Fibroblast of lung (primary cell): ENCODE results near the gene UFL1. TPM values are rescaled to one million over a fixed set of nuclear protein-coding genes. Genes with fewer than 3 reads are reported as not detected.

Source experiments
- DNase-seq, 2 donors: peaks; one replicate each; pipeline versions ENCODE4 v3.0.0 to v3.0.0-alpha.2; 2010; ENCODE audit warnings: low read depth in 2 of 2
- H2AFZ ChIP-seq: 2 replicates; pipeline ENCODE4 v1.5.1; 2012; ENCODE audit warnings: low read length, control low read depth, inconsistent platforms
- H3K27ac ChIP-seq: 2 replicates; pipeline ENCODE4 v1.5.1; 2011; ENCODE audit warnings: low read length, control low read depth; ENCODE audit not compliant: insufficient read depth
- H3K27me3 ChIP-seq: 2 replicates; pipeline ENCODE4 v1.5.1; 2011; ENCODE audit warnings: mild to moderate bottlenecking, low read length; ENCODE audit not compliant: control insufficient read depth, insufficient read depth
- H3K36me3 ChIP-seq: 2 replicates; pipeline ENCODE4 v1.5.1; 2011; ENCODE audit warnings: low read length; ENCODE audit not compliant: control insufficient read depth, insufficient read depth
- H3K4me1 ChIP-seq: 2 replicates; pipeline ENCODE4 v1.5.1; 2011; ENCODE audit warnings: low read length; ENCODE audit not compliant: control insufficient read depth, insufficient read depth; ENCODE audit errors: extremely low read depth
- H3K4me2 ChIP-seq: 2 replicates; pipeline ENCODE4 v1.5.1; 2011; ENCODE audit warnings: low read length, control low read depth; ENCODE audit not compliant: insufficient read depth; ENCODE audit errors: extremely low read depth
- H3K4me3 ChIP-seq, 4 experiments: fragments of 200-600 bp in 1 of 4; sonication (generic) in 1 of 4; replicated peaks in 1 of 4; 2 replicates each; pipeline ENCODE4 v1.5.1; 2011 to 2016; ENCODE audit warnings: low read length in 4 of 4, low read depth in 3 of 4, mild to moderate bottlenecking in 3 of 4, control low read depth in 2 of 4, inconsistent platforms in 1 of 4, mixed read lengths in 1 of 4; ENCODE audit not compliant: insufficient read depth in 1 of 4; ENCODE audit errors: control extremely low read depth in 1 of 4
- H3K79me2 ChIP-seq: 2 replicates; pipeline ENCODE4 v1.5.1; 2012; ENCODE audit warnings: mild to moderate bottlenecking, low read length, inconsistent platforms; ENCODE audit not compliant: control insufficient read depth, insufficient read depth
- H3K9ac ChIP-seq: 2 replicates; pipeline ENCODE4 v1.5.1; 2011; ENCODE audit warnings: mild to moderate bottlenecking, low read length, control low read depth; ENCODE audit not compliant: insufficient read depth
- H3K9me3 ChIP-seq: 2 replicates; pipeline ENCODE4 v1.5.1; 2012; ENCODE audit warnings: low read depth, low read length; ENCODE audit not compliant: control insufficient read depth, insufficient read depth
- H4K20me1 ChIP-seq: 2 replicates; pipeline ENCODE4 v1.5.1; 2011; ENCODE audit warnings: low read length; ENCODE audit not compliant: control insufficient read depth, insufficient read depth; ENCODE audit errors: extremely low read depth
- CTCF ChIP-seq, 2 donors: IDR thresholded peaks in 1 of 2; conservative IDR thresholded peaks in 1 of 2; 1 replicate in 1 of 2; 2 replicates in 1 of 2; pipeline ENCODE4 v1.5.1; 2011 to 2012; ENCODE audit warnings: low read length in 2 of 2, control low read depth in 1 of 2, inconsistent platforms in 1 of 2, low read depth in 1 of 2, mild to moderate bottlenecking in 1 of 2
- EZH2 ChIP-seq: IDR thresholded peaks from 2 replicates; pipeline ENCODE4 v1.5.1; 2012; ENCODE audit warnings: low read length, control low read depth, mild to moderate bottlenecking; ENCODE audit errors: missing control alignments
- polyA plus RNA-seq, 2 donors: library from polyadenylated mRNA; depleted of rRNA in 1 of 2; stranded (reverse) in 1 of 2; unstranded in 1 of 2; fragments of >200 nt; gene quantifications; 2 replicates each; pipeline ENCODE4 v1.2.1, GENCODE V29; 2011 to 2012; ENCODE audit warnings: missing spikeins in 1 of 2
- total RNA-seq: library from RNA; depleted of rRNA; stranded (reverse); fragments of >200 nt; gene quantifications from 2 replicates; pipeline ENCODE4 v1.2.1, GENCODE V29; 2014

The UFL1 gene
- total and polyA plus RNA-seq, 2 donors (not counting 1 experiment from before 2014, with no cell fraction given) = 14.9 to 35.2 TPM

- no peak overlapping the region for H3K4me2 ChIP-seq
- TF ChIP-seq EZH2 (no peak), CTCF (conservative IDR thresholded peaks at IDR 0.05 in 1 of 2, IDR thresholded peaks at IDR 0.05 in 1 of 2; ENCODE audit: low read depth in 1 of 2, low read length in 2 of 2) (no peak)
Measured at GRCh38 chr6:96491926-96492325, 29.7 kb upstream of the UFL1 start.

GRCh38 chr6:96499781-96500180, 21.8 kb upstream of the UFL1 start:
- no peak for TF ChIP-seq EZH2
- TF ChIP-seq CTCF (conservative IDR thresholded peaks at IDR 0.05 in 1 of 2, IDR thresholded peaks at IDR 0.05 in 1 of 2; ENCODE audit: low read depth in 1 of 2, low read length in 2 of 2) = no peak
- H3K79me2 ChIP-seq = no peaks in the 10 kb centered on the region

More at GRCh38 chr6:96491926-96492325, 29.7 kb upstream of the UFL1 start:
- no peaks in the 10 kb centered on the region for H3K4me1 ChIP-seq
- H4K20me1 ChIP-seq = no peaks in the 10 kb centered on the region
- H3K36me3 ChIP-seq = no peaks in the 10 kb centered on the region
- DNase-seq = no peak
- H3K27ac ChIP-seq = no peak overlapping the region
- no peaks in the 10 kb centered on the region for H3K27me3 ChIP-seq
- no peak overlapping the region for H3K9ac ChIP-seq
- no peak overlapping the region for H2AFZ ChIP-seq
- no peaks in the 10 kb centered on the region for H3K79me2 ChIP-seq
- H3K4me3 ChIP-seq = no peak overlapping the region
- no peaks in the 10 kb centered on the region for H3K9me3 ChIP-seq

GRCh38 chr6:96502915-96503314, 18.7 kb upstream of the UFL1 start:
- Histone ChIP-seq H3K9me3 (no peaks in the 10 kb centered on the region), H3K9ac (no peak overlapping the region), H4K20me1 (no peaks in the 10 kb centered on the region), H3K79me2 (no peaks in the 10 kb centered on the region), H3K36me3 (no peaks in the 10 kb centered on the region), H2AFZ (no peak overlapping the region), H3K4me1 (no peaks in the 10 kb centered on the region), H3K27me3 (no peaks in the 10 kb centered on the region), H3K27ac (no peak overlapping the region), H3K4me2 (no peak overlapping the region), H3K4me3 (no peak overlapping the region)
- TF ChIP-seq EZH2 = no peak
- no peak for TF ChIP-seq CTCF (conservative IDR thresholded peaks at IDR 0.05 in 1 of 2, IDR thresholded peaks at IDR 0.05 in 1 of 2; ENCODE audit: low read depth in 1 of 2, low read length in 2 of 2)
- DNase-seq = no peak

More at GRCh38 chr6:96499781-96500180, 21.8 kb upstream of the UFL1 start:
- Histone ChIP-seq H3K4me1 (no peaks in the 10 kb centered on the region), H3K9me3 (no peaks in the 10 kb centered on the region), H3K27ac (no peak overlapping the region), H3K9ac (no peak overlapping the region), H3K4me3 (no peak overlapping the region), H3K36me3 (no peaks in the 10 kb centered on the region), H3K4me2 (no peak overlapping the region), H3K27me3 (no peaks in the 10 kb centered on the region), H2AFZ (no peak overlapping the region), H4K20me1 (no peaks in the 10 kb centered on the region)
- DNase-seq = no peak
